ENCODE measurements around the gene TTC14. TPM values are rescaled to one million over a fixed set of nuclear protein-coding genes. Genes with fewer than 3 reads are reported as not detected.

Gene TTC14
- total and polyA plus RNA-seq, 2 donors from 2014 or later = 28.5 to 52.8 TPM

- intact Hi-C loops (cut with DNase I) = no loop called here
- Histone ChIP-seq H3K9ac (ENCODE audit: low read length in 3 of 3) (no peak overlapping the region), H3K9me3 (ENCODE audit: control insufficient read depth in 2 of 3, insufficient read depth in 1 of 3, low read length in 3 of 3) (no peaks in the 10 kb centered on the region), H3K27me3 (ENCODE audit: control insufficient read depth, insufficient read depth, low read length) (no peaks in the 10 kb centered on the region), H3K27ac (ENCODE audit: low read depth in 2 of 2, low read length in 2 of 2) (no peak overlapping the region), H3K36me3 (ENCODE audit: control insufficient read depth in 2 of 3, insufficient read depth in 3 of 3, low read length in 3 of 3) (no peaks in the 10 kb centered on the region), H3K4me3 (ENCODE audit: low read length in 3 of 3) (no peak overlapping the region), H3K4me1 (ENCODE audit: control insufficient read depth in 2 of 3, insufficient read depth in 2 of 3, low read depth in 1 of 3, low read length in 3 of 3) (no peaks in the 10 kb centered on the region)
- no peak for TF ChIP-seq CTCF (IDR thresholded peaks at IDR 0.05; ENCODE audit: borderline replicate concordance, extremely low read depth, insufficient read depth)
- FAIRE-seq = no peak
- no peak for DNase-seq
Observed at GRCh38 chr3:180656406-180656805, 54.4 kb downstream of the TTC14 start.

- no peaks in the 10 kb centered on the region for H3K27me3 ChIP-seq (ENCODE audit: control insufficient read depth, insufficient read depth, low read length)
- no peak for TF ChIP-seq CTCF (IDR thresholded peaks at IDR 0.05; ENCODE audit: borderline replicate concordance, extremely low read depth, insufficient read depth)
- H3K9me3 ChIP-seq (ENCODE audit: control insufficient read depth in 2 of 3, insufficient read depth in 1 of 3, low read length in 3 of 3) = no peaks in the 10 kb centered on the region
- no peak overlapping the region for H3K9ac ChIP-seq (ENCODE audit: low read length in 3 of 3)
- no peak overlapping the region for H3K27ac ChIP-seq (ENCODE audit: low read depth in 2 of 2, low read length in 2 of 2)
- no peak overlapping the region for H3K4me3 ChIP-seq (ENCODE audit: low read length in 3 of 3)
- FAIRE-seq = no peak
- H3K36me3 ChIP-seq (ENCODE audit: control insufficient read depth in 2 of 3, insufficient read depth in 3 of 3, low read length in 3 of 3) = no peaks in the 10 kb centered on the region
- no peak for DNase-seq
- no peaks in the 10 kb centered on the region for H3K4me1 ChIP-seq (ENCODE audit: control insufficient read depth in 2 of 3, insufficient read depth in 2 of 3, low read depth in 1 of 3, low read length in 3 of 3)
- intact Hi-C loops (cut with DNase I) = no loop called here
Observed at GRCh38 chr3:180657094-180657493, 55.1 kb downstream of the TTC14 start.

Other genes starting within 250 kb of the TTC14 start
- gene CCDC39, start 77.3 kb downstream of the TTC14 start, total RNA-seq = 0.60 TPM
- gene CCDC39, start 77.3 kb downstream of the TTC14 start, polyA plus RNA-seq (ENCODE audit: insufficient read depth, low read depth, low replicate concordance) = not detected